Pulmonary artery endothelial cell (primary cell): Measurements from ENCODE around the gene LIN54. TPM values are rescaled to one million over a fixed set of nuclear protein-coding genes. Genes with fewer than 3 reads are reported as not detected.
A peak's percentile ranks its signal among the peaks of the same experiment; 100 is the strongest.

Source experiments
- DNase-seq: peaks from one replicate; pipeline ENCODE4 v3.0.0-alpha.2; 2011; ENCODE audit warnings: low read depth, low spot score
- total RNA-seq: library from RNA; depleted of rRNA; stranded (reverse); fragments of >200 nt; gene quantifications from 2 replicates; pipeline ENCODE4 v1.2.3, GENCODE V29; 2014

LIN54 gene
- total RNA-seq, 1 donor from 2014 or later, result 12.1 TPM

GRCh38 chr4:82891707-82892466 is 118.7 kb downstream of the LIN54 start:
- no peak for DNase-seq

- DNase-seq, result peak; percentile 78
These were observed 119.5 kb downstream of the LIN54 start, which contains the start of gene SEC31A for GRCh38 chr4:82890901-82891706. TSS of gene SEC31A (minus strand) at chr4:82891153. CDS start at chr4:82881936, 9,217 bp downstream.

DNA sequence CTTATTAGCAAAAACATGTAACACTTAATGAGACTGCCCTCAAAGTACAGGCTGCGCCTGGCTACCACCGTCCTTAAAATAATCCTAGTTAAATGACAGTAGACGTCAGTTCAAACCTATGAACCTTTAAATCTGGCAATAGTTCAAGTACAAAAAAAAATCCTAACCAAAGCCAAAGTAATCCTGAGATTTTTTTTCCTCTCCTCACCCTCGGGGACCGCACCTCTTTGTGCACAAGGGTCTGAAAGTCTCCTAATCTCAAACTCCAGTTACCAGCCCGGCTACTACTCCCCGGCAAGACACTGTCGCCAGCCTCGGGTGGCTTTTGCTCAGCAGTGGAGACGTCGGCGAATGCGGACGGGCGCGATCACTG is 120.1 kb downstream of the LIN54 start:
- no peak for DNase-seq

DNA sequence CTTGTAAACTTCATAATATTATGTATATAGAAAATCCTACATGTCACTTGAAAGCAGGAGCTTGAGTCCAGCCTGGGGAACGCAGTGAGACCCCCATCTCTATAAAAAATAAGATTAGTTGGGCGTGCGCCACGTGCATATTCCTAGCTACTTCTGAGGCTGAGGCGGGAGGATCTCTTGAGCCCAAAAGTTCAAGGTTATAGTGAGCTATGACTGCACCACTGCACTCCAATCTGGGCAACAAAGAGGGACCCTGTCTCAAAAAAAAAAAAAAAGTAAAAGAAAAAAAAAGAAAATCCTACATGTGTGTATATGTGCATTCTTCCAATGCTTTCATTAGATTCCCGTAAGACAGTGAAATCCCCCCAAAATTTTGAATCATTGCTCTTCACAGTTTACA is 121.3 kb downstream of the LIN54 start:
- no peak for DNase-seq

- no peak for DNase-seq
These were observed 124.3 kb downstream of the LIN54 start for GRCh38 chr4:82886147-82886942.

- DNase-seq, result no peak
These were observed 125.2 kb downstream of the LIN54 start for GRCh38 chr4:82885410-82885809.

Other genes starting within 250 kb of the LIN54 start
- 50.4 and 62.5 TPM in 2 replicates for gene SCD5, start 212.0 kb downstream of the LIN54 start, total RNA-seq
- 266 and 311 TPM in 2 replicates for gene SEC31A, start 119.7 kb downstream of the LIN54 start, total RNA-seq
- 4.3 and 5.1 TPM in 2 replicates for gene THAP9, start 110.1 kb downstream of the LIN54 start, total RNA-seq
- gene COPS4, start 24.4 kb upstream of the LIN54 start, total RNA-seq, result 93.9 and 135 TPM in 2 replicates
- gene PLAC8, start 103.9 kb upstream of the LIN54 start, total RNA-seq, result 0.33 and 0.60 TPM in 2 replicates